HCT116 (cell line): ENCODE results near the gene PTCHD4. TPM values are rescaled to one million over a fixed set of nuclear protein-coding genes. Genes with fewer than 3 reads are reported as not detected.

Experiments used
- ATAC-seq: fragments of 200-7000 bp; cut with Tn5 transposase; 2 replicates; pipeline ENCODE4 v1.9.1; 2020; ENCODE audit warnings: mild to moderate bottlenecking, moderate library complexity
- BruUV-seq: library from RNA; stranded (reverse); fragments of 400-500 nt; replicated peaks from 2 replicates; lab custom pipeline; 2021; lab: Mats Ljungman, UMichigan
- CTCF ChIA-PET: fragments of 300-600 bp; sonication (Branson Sonifier 250); formaldehyde crosslinking; loops from one replicate; lab custom pipeline; 2021; ENCODE audit warnings: antibody characterized with exemption; lab: Charles Lee
- POLR2A ChIA-PET: fragments of 300-600, 350-600 bp; sonication (Branson Sonifier 250); formaldehyde crosslinking; loops from one replicate; lab custom pipeline; 2021; ENCODE audit warnings: antibody characterized with exemption; lab: Charles Lee
- RAD21 ChIA-PET, 2 experiments: fragments of 300-600 bp; sonication (Branson Sonifier 250); formaldehyde crosslinking; loops; one replicate each; lab custom pipeline; 2023; ENCODE audit warnings: low total read pairs in 2 of 2; ENCODE audit not compliant: uncharacterized antibody in 2 of 2, unreplicated experiment in 2 of 2, low non-redundant PET in 1 of 2; lab: Charles Lee
- DNase-seq: peaks from one replicate; pipeline ENCODE4 v3.0.0-alpha.2; 2010; ENCODE audit warnings: low read depth, low spot score
- H2AFZ ChIP-seq: fragments of 200-600 bp; shearing (Covaris generic), sonication (generic); 2 replicates; pipeline ENCODE4 v1.6.1; 2017; ENCODE audit warnings: low read depth, mixed run types, mixed read lengths, antibody characterized with exemption, low read length; ENCODE audit not compliant: poor library complexity, severe bottlenecking
- H3K27ac ChIP-seq: 2 replicates; pipeline ENCODE4 v1.5.1; 2012; ENCODE audit warnings: low read depth, low read length
- H3K27me3 ChIP-seq: fragments of 200-600 bp; sonication (generic); 2 replicates; pipeline ENCODE4 v1.6.1; 2016; ENCODE audit warnings: mixed run types, low read length, mixed read lengths; ENCODE audit not compliant: insufficient read depth
- H3K36me3 ChIP-seq, 2 experiments: fragments of 200-500 bp in 1 of 2; fragments of 200-600 bp in 1 of 2; sonication (Bioruptor generic) in 1 of 2; sonication (generic) in 1 of 2; 2 replicates each; pipeline versions ENCODE4 v1.5.1 to v1.6.1; 2014 to 2016; ENCODE audit warnings: low read length in 2 of 2, inconsistent platforms in 1 of 2, mixed read lengths in 1 of 2, mixed run types in 1 of 2; ENCODE audit not compliant: insufficient read depth in 2 of 2, control insufficient read depth in 1 of 2
- H3K4me1 ChIP-seq, 2 experiments: fragments of 200-600 bp in 1 of 2; sonication (generic) in 1 of 2; 2 replicates each; pipeline versions ENCODE4 v1.5.1 to v1.6.1; 2012 to 2017; ENCODE audit warnings: low read length in 2 of 2, inconsistent platforms in 1 of 2, mild to moderate bottlenecking in 1 of 2, mixed read lengths in 1 of 2, mixed run types in 1 of 2, moderate library complexity in 1 of 2; ENCODE audit not compliant: insufficient read depth in 2 of 2, control insufficient read depth in 1 of 2
- H3K4me2 ChIP-seq: fragments of 200-600 bp; sonication (generic); 2 replicates; pipeline ENCODE4 v1.6.1; 2017; ENCODE audit warnings: mixed run types, low read length, mixed read lengths
- H3K4me3 ChIP-seq, 2 experiments: fragments of 200-600 bp in 1 of 2; sonication (generic) in 1 of 2; replicated peaks in 1 of 2; 2 replicates each; pipeline ENCODE4 v1.5.1; 2011 to 2016; ENCODE audit warnings: low read length in 2 of 2, control low read depth in 1 of 2, low read depth in 1 of 2, mild to moderate bottlenecking in 1 of 2, mixed read lengths in 1 of 2, mixed run types in 1 of 2
- H3K79me2 ChIP-seq: fragments of 200-600 bp; sonication (generic); 2 replicates; pipeline ENCODE4 v1.6.1; 2017; ENCODE audit warnings: mild to moderate bottlenecking, mixed run types, low read length, moderate library complexity, mixed read lengths; ENCODE audit not compliant: insufficient read depth
- H3K9ac ChIP-seq: fragments of 200-600 bp; sonication (generic); 2 replicates; pipeline ENCODE4 v1.6.1; 2016; ENCODE audit warnings: low read length, mixed read lengths
- H3K9me2 ChIP-seq: fragments of 200-600 bp; sonication (generic), shearing (Covaris generic); 2 replicates; pipeline ENCODE4 v1.6.1; 2017; ENCODE audit warnings: mixed run types, mild to moderate bottlenecking, moderate library complexity; ENCODE audit not compliant: insufficient read depth
- H3K9me3 ChIP-seq, 2 experiments: fragments of 200-500 bp in 1 of 2; fragments of 200-600 bp in 1 of 2; sonication (Bioruptor generic) in 1 of 2; sonication (generic) in 1 of 2; 2 replicates each; pipeline ENCODE4 v1.6.1; 2014 to 2017; ENCODE audit warnings: low read length in 2 of 2, mixed read lengths in 2 of 2, inconsistent platforms in 1 of 2, low read depth in 1 of 2, mild to moderate bottlenecking in 1 of 2, mixed run types in 1 of 2, moderate library complexity in 1 of 2; ENCODE audit not compliant: control insufficient read depth in 1 of 2, insufficient read depth in 1 of 2
- H4K20me1 ChIP-seq: fragments of 200-600 bp; sonication (generic), shearing (Covaris generic); 2 replicates; pipeline ENCODE4 v1.6.1; 2017; ENCODE audit warnings: mixed run types, mild to moderate bottlenecking, moderate library complexity; ENCODE audit not compliant: insufficient read depth
- EGR1 ChIP-seq: IDR thresholded peaks from 2 replicates; pipeline ENCODE4 v1.6.1; 2012; ENCODE audit warnings: low read depth
- ELF1 ChIP-seq: IDR thresholded peaks from 2 replicates; pipeline ENCODE4 v1.6.1; 2012; ENCODE audit warnings: low read depth, borderline replicate concordance
- POLR2AphosphoS5 ChIP-seq: IDR thresholded peaks from 2 replicates; pipeline ENCODE4 v1.6.1; 2011; ENCODE audit warnings: mild to moderate bottlenecking, low read depth, low read length, moderate library complexity
- RAD21 ChIP-seq: IDR thresholded peaks from 2 replicates; pipeline ENCODE4 v1.6.1; 2012; ENCODE audit warnings: low read depth, mild to moderate bottlenecking
- SIN3A ChIP-seq: IDR thresholded peaks from 2 replicates; pipeline ENCODE4 v1.6.1; 2012; ENCODE audit warnings: low read depth
- SRF ChIP-seq: IDR thresholded peaks from 2 replicates; pipeline ENCODE4 v1.6.1; 2012; ENCODE audit warnings: low read depth
- YY1 ChIP-seq: IDR thresholded peaks from 2 replicates; pipeline ENCODE4 v1.6.1; 2011; ENCODE audit warnings: low read length, low read depth, moderate library complexity, mild to moderate bottlenecking; ENCODE audit not compliant: insufficient replicate concordance; ENCODE audit errors: extremely low read depth
- intact Hi-C: fragments of 100-400 bp; cut with micrococcal nuclease; formaldehyde crosslinking; loops from 2 replicates; pipeline ENCODE4 v1.10.0; 2022
- total RNA-seq: library from RNA; stranded (reverse); gene quantifications from one replicate; pipeline ENCODE4 v1.2.1, GENCODE V29; 2021; ENCODE audit not compliant: unreplicated experiment
- TF ChIP-seq, protein P1 (sequence below): IDR thresholded peaks from 2 replicates; pipeline ENCODE4 v1.6.1; 2012; ENCODE audit warnings: low read depth
- TF ChIP-seq, protein P2 (sequence below): IDR thresholded peaks from 2 replicates; pipeline ENCODE4 v1.6.1; 2011; ENCODE audit warnings: mild to moderate bottlenecking, low read length, moderate library complexity; ENCODE audit not compliant: insufficient replicate concordance; ENCODE audit errors: extremely low read depth
- TF ChIP-seq, protein P3 (sequence below): IDR thresholded peaks from 2 replicates; pipeline ENCODE4 v1.6.1; 2012

PTCHD4 gene
- total RNA-seq, 1 experiment from 2014 or later, result 1.1 TPM

DNA sequence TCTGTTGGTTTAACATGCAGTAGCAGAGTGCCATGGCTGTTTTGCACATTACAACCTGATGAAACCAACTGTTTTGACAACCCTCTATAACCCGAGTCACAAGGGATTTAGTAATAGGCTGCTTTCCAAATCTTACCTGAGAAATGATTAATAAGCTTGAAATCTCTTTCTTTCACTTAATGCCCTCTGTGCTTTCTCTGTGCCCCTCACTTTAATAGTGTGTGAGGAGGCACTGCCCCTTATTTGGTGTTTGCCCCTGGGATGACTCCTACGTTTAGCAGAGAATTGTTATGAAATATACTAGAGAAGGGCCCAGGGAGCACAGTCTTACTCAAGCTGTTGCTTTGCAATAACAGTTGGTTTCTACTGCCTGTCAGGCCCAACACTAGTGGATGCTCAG lies 31.0 kb upstream of the PTCHD4 start:
- POLR2A ChIA-PET, result no interaction called here
- RAD21 ChIA-PET, result no interaction called here
- no TSS peak for BruUV-seq
- no peak for ATAC-seq
- Histone ChIP-seq H3K4me2 (no peak overlapping the region), H3K4me3 (no peak overlapping the region), H2AFZ (no peak overlapping the region), H3K4me1 (no peaks in the 10 kb centered on the region), H4K20me1 (no peaks in the 10 kb centered on the region; the same call in 1 of the 2 replicates), H3K9me2 (no peaks in the 10 kb centered on the region), H3K36me3 (no peaks in the 10 kb centered on the region), H3K9ac (no peak overlapping the region), H3K79me2 (no peaks in the 10 kb centered on the region), H3K27me3 (no peaks in the 10 kb centered on the region), H3K27ac (no peak overlapping the region), H3K9me3 (no peaks in the 10 kb centered on the region)
- DNase-seq, result no peak
- TF ChIP-seq, protein P1, sequence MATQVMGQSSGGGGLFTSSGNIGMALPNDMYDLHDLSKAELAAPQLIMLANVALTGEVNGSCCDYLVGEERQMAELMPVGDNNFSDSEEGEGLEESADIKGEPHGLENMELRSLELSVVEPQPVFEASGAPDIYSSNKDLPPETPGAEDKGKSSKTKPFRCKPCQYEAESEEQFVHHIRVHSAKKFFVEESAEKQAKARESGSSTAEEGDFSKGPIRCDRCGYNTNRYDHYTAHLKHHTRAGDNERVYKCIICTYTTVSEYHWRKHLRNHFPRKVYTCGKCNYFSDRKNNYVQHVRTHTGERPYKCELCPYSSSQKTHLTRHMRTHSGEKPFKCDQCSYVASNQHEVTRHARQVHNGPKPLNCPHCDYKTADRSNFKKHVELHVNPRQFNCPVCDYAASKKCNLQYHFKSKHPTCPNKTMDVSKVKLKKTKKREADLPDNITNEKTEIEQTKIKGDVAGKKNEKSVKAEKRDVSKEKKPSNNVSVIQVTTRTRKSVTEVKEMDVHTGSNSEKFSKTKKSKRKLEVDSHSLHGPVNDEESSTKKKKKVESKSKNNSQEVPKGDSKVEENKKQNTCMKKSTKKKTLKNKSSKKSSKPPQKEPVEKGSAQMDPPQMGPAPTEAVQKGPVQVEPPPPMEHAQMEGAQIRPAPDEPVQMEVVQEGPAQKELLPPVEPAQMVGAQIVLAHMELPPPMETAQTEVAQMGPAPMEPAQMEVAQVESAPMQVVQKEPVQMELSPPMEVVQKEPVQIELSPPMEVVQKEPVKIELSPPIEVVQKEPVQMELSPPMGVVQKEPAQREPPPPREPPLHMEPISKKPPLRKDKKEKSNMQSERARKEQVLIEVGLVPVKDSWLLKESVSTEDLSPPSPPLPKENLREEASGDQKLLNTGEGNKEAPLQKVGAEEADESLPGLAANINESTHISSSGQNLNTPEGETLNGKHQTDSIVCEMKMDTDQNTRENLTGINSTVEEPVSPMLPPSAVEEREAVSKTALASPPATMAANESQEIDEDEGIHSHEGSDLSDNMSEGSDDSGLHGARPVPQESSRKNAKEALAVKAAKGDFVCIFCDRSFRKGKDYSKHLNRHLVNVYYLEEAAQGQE, result no peak
- TF ChIP-seq, protein P2, sequence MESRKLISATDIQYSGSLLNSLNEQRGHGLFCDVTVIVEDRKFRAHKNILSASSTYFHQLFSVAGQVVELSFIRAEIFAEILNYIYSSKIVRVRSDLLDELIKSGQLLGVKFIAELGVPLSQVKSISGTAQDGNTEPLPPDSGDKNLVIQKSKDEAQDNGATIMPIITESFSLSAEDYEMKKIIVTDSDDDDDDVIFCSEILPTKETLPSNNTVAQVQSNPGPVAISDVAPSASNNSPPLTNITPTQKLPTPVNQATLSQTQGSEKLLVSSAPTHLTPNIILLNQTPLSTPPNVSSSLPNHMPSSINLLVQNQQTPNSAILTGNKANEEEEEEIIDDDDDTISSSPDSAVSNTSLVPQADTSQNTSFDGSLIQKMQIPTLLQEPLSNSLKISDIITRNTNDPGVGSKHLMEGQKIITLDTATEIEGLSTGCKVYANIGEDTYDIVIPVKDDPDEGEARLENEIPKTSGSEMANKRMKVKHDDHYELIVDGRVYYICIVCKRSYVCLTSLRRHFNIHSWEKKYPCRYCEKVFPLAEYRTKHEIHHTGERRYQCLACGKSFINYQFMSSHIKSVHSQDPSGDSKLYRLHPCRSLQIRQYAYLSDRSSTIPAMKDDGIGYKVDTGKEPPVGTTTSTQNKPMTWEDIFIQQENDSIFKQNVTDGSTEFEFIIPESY, result no peak
- TF ChIP-seq SRF (no peak), YY1 (no peak), ELF1 (no peak), EGR1 (no peak), SIN3A (no peak), POLR2AphosphoS5 (no peak), RAD21 (no peak)
- TF ChIP-seq, protein P3, sequence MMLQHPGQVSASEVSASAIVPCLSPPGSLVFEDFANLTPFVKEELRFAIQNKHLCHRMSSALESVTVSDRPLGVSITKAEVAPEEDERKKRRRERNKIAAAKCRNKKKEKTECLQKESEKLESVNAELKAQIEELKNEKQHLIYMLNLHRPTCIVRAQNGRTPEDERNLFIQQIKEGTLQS, result no peak
- CTCF ChIA-PET, result no interaction called here
- intact Hi-C loops, result no loop called here
